MM.1S (cell line): ENCODE measurements around the gene CXCR2.

Source experiments
- DNase-seq: peaks from one replicate; pipeline ENCODE4 v3.0.0-alpha.2; 2015
- H2AFZ ChIP-seq: fragments of 300-600 bp; sonication (generic); 2 replicates; pipeline ENCODE4 v1.6.0; 2016; ENCODE audit warnings: antibody characterized with exemption, low read length
- H3F3A ChIP-seq: fragments of 300-600 bp; sonication (generic); 2 replicates; pipeline ENCODE4 v1.6.1; 2016; ENCODE audit warnings: mild to moderate bottlenecking, antibody characterized with exemption, low read length, moderate library complexity, mixed read lengths; ENCODE audit not compliant: insufficient read depth
- H3K27ac ChIP-seq: fragments of 300-600 bp; sonication (generic); 2 replicates; pipeline ENCODE4 v1.5.1; 2016; ENCODE audit warnings: mild to moderate bottlenecking, low read length
- H3K27me3 ChIP-seq: fragments of 300-600 bp; sonication (generic); replicated peaks from 2 replicates; pipeline ENCODE4 v1.6.0; 2016; ENCODE audit warnings: low read length; ENCODE audit not compliant: insufficient read depth
- H3K36me3 ChIP-seq: fragments of 300-600 bp; sonication (generic); replicated peaks from 2 replicates; pipeline ENCODE4 v1.6.1; 2016; ENCODE audit warnings: mild to moderate bottlenecking, low read length, mixed read lengths; ENCODE audit not compliant: insufficient read depth
- H3K4me1 ChIP-seq: fragments of 300-600 bp; sonication (generic); 2 replicates; pipeline ENCODE4 v1.6.1; 2016; ENCODE audit warnings: low read length, mixed read lengths
- H3K4me2 ChIP-seq: fragments of 300-600 bp; sonication (generic); 2 replicates; pipeline ENCODE4 v1.6.0; 2016; ENCODE audit warnings: low read depth, low read length
- H3K4me3 ChIP-seq: fragments of 300-600 bp; sonication (generic); 2 replicates; pipeline ENCODE4 v1.5.1; 2016; ENCODE audit warnings: low read length, mixed read lengths
- H3K79me2 ChIP-seq: fragments of 300-600 bp; sonication (generic); 2 replicates; pipeline ENCODE4 v1.6.1; 2016; ENCODE audit warnings: mixed run types, low read length, mixed read lengths
- H3K9ac ChIP-seq: fragments of 300-600 bp; sonication (generic); 2 replicates; pipeline ENCODE4 v1.6.1; 2016; ENCODE audit warnings: low read length, mixed read lengths
- H3K9me2 ChIP-seq: fragments of 300-600 bp; sonication (generic); replicated peaks from 2 replicates; pipeline ENCODE4 v1.6.1; 2016; ENCODE audit warnings: mild to moderate bottlenecking, low read length, mixed read lengths; ENCODE audit not compliant: insufficient read depth
- H3K9me3 ChIP-seq: fragments of 300-600 bp; sonication (generic); replicated peaks from 2 replicates; pipeline ENCODE4 v1.6.1; 2016; ENCODE audit warnings: mild to moderate bottlenecking, low read length, mixed read lengths; ENCODE audit not compliant: insufficient read depth
- H4K20me1 ChIP-seq: fragments of 300-600 bp; sonication (generic); 2 replicates; pipeline ENCODE4 v1.6.1; 2016; ENCODE audit warnings: mild to moderate bottlenecking, low read length, moderate library complexity, mixed read lengths; ENCODE audit not compliant: insufficient read depth
- EZH2 ChIP-seq: fragments of 300-600 bp; sonication (generic); optimal IDR thresholded peaks from 2 replicates; pipeline ENCODE3; 2017; ENCODE audit warnings: low read depth, mild to moderate bottlenecking, antibody characterized with exemption, low read length, mixed read lengths
- EZH2phosphoT487 ChIP-seq: fragments of 300-600 bp; sonication (generic); IDR thresholded peaks from 2 replicates; pipeline ENCODE4 v1.6.1; 2018; ENCODE audit warnings: antibody characterized with exemption, low read length
- TF ChIP-seq, protein P1 (sequence below): fragments of 300-600 bp; sonication (generic); IDR thresholded peaks from 2 replicates; pipeline ENCODE4 v1.5.1; 2016; ENCODE audit warnings: antibody characterized with exemption, low read length, mixed read lengths

CXCR2 gene

DNA sequence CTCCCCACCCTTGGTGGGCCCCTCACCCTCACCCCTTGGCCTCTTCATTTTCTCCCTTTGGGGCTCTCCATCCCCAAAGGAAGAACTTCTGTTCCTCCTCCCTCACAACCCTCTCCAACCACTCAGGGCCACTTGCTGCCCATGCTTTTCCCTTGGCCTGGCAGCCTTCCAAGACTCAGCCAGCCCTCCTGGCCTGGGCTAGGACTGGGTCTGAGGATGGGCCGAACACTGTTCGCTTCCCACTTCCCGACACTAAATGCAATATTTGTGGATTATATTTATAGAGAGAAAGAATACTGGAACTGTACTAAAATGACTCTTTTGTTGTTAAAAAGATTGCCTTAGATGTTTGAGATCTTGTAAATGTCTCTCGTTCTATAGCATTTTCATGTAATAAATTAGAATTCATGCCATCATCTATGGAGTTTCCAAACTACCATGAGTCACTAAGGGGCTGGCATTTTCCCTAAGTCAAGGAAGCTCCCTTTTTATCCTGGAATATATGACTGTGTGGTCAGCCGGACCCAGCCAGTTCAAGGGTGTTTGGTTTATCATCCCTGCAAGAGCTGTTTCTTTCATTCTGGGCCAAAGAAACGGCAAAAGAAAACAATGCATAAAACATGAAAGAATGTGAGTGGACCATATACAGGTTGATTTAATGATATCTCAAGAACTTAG, 3.8 kb downstream of the CXCR2 start:
- H3K4me1 ChIP-seq, result no peaks in the 10 kb centered on the region
- TF ChIP-seq, protein P1, sequence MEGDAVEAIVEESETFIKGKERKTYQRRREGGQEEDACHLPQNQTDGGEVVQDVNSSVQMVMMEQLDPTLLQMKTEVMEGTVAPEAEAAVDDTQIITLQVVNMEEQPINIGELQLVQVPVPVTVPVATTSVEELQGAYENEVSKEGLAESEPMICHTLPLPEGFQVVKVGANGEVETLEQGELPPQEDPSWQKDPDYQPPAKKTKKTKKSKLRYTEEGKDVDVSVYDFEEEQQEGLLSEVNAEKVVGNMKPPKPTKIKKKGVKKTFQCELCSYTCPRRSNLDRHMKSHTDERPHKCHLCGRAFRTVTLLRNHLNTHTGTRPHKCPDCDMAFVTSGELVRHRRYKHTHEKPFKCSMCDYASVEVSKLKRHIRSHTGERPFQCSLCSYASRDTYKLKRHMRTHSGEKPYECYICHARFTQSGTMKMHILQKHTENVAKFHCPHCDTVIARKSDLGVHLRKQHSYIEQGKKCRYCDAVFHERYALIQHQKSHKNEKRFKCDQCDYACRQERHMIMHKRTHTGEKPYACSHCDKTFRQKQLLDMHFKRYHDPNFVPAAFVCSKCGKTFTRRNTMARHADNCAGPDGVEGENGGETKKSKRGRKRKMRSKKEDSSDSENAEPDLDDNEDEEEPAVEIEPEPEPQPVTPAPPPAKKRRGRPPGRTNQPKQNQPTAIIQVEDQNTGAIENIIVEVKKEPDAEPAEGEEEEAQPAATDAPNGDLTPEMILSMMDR, result no peak
- no peak for TF ChIP-seq EZH2
- H3K27ac ChIP-seq, result no peak overlapping the region
- no peaks in the 10 kb centered on the region for H3K9me3 ChIP-seq
- H4K20me1 ChIP-seq, result no peaks in the 10 kb centered on the region
- H3K4me2 ChIP-seq, result no peak overlapping the region
- H2AFZ ChIP-seq, result no peak overlapping the region
- no peaks in the 10 kb centered on the region for H3F3A ChIP-seq
- no peaks in the 10 kb centered on the region for H3K79me2 ChIP-seq
- H3K9me2 ChIP-seq, result no peaks in the 10 kb centered on the region
- H3K27me3 ChIP-seq, result no peaks in the 10 kb centered on the region
- no peak overlapping the region for H3K4me3 ChIP-seq
- H3K9ac ChIP-seq, result no peak overlapping the region
- DNase-seq, result no peak
- H3K36me3 ChIP-seq, result no peaks in the 10 kb centered on the region

DNA sequence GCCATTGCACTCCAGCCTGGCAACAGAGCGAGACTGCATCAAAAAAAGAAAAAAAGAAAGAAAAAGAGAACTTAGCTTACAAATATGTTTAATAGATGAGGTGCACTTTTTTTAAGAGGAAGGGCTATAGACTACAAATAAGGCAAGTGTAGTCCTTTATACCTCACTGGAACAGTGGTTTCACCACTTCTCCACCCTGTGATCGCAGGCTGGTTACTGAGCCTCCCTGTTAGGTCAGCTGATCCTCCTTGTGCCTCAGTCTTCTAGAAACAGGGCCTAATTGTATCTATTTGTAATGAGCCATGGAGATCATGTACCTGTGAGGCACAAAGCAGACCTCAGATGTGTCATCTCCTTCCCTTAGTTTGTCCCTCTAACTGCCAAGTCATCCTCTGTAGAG, 4.5 kb downstream of the CXCR2 start:
- Histone ChIP-seq H3K9ac (no peak overlapping the region), H3K9me2 (no peaks in the 10 kb centered on the region), H3K4me3 (no peak overlapping the region), H3K27ac (no peak overlapping the region), H3K4me1 (no peaks in the 10 kb centered on the region), H2AFZ (no peak overlapping the region), H3K4me2 (no peak overlapping the region), H4K20me1 (no peaks in the 10 kb centered on the region), H3K79me2 (no peaks in the 10 kb centered on the region), H3K27me3 (no peaks in the 10 kb centered on the region), H3K9me3 (no peaks in the 10 kb centered on the region), H3F3A (no peaks in the 10 kb centered on the region), H3K36me3 (no peaks in the 10 kb centered on the region)
- DNase-seq, result no peak
- TF ChIP-seq, protein P1, result no peak
- no peak for TF ChIP-seq EZH2

DNA sequence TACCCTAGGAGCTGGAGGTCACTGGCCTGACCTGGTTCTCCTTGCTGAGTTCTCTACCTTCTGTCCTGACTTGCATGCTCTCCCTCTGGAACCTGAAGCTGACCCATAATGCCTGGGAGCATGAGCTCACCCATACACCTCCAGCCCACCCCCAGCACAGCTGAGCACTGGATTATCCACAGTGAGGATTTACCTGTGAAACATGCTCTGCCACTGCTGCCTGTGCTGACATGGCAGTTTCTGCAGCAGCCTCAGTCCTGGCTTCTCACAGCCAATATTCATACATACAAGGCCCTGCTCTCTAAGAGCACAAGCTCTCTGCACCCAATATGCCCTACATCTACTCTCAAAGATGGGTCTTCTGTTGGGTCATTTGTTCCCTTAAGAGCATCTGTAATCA, 5.0 kb downstream of the CXCR2 start:
- Histone ChIP-seq H3K4me2 (no peak overlapping the region), H3K36me3 (no peaks in the 10 kb centered on the region), H3F3A (no peaks in the 10 kb centered on the region), H3K4me3 (no peak overlapping the region), H3K9me3 (no peaks in the 10 kb centered on the region), H2AFZ (no peak overlapping the region), H3K4me1 (no peaks in the 10 kb centered on the region), H3K27me3 (no peaks in the 10 kb centered on the region), H3K27ac (no peak overlapping the region), H3K9me2 (no peaks in the 10 kb centered on the region), H4K20me1 (no peaks in the 10 kb centered on the region), H3K9ac (no peak overlapping the region), H3K79me2 (no peaks in the 10 kb centered on the region)
- TF ChIP-seq, protein P1, result no peak
- TF ChIP-seq EZH2 (no peak), EZH2phosphoT487 (no peak)
- DNase-seq, result no peak
